K562 (cell line): ENCODE results near the gene ADPRH. TPM values are rescaled to one million over a fixed set of nuclear protein-coding genes. Genes with fewer than 3 reads are reported as not detected.

Source experiments
- ATAC-seq: fragments of 200-7000 bp; cut with Tn5 transposase; 3 replicates; pipeline ENCODE4 v1.9.1; 2020; ENCODE audit warnings: moderate library complexity
- BruUV-seq: library from RNA; stranded (reverse); fragments of 400-500 nt; replicated peaks from 2 replicates; lab custom pipeline; 2021; lab: Mats Ljungman, UMichigan
- CTCF ChIA-PET: fragments of 300-600 bp; formaldehyde crosslinking; extraction: SDS; loops from one replicate; lab custom pipeline; 2021; ENCODE audit warnings: low intra/inter-chr PET ratio; lab: Yijun Ruan, JAX
- POLR2A ChIA-PET: fragments of 300-600, 350-650 bp; sonication (Branson Sonifier 250); formaldehyde crosslinking; extraction: SDS; loops from one replicate; lab custom pipeline; 2021; ENCODE audit warnings: antibody characterized with exemption, inconsistent platforms; lab: Yijun Ruan, JAX
- DNase-seq, 4 experiments: peaks; one replicate each; pipeline versions ENCODE4 v3.0.0 to v3.0.0-alpha.2; 2011 to 2018; ENCODE audit warnings: low spot score in 3 of 4, mixed read lengths in 3 of 4; ENCODE audit errors: extremely low read depth in 1 of 4
- FAIRE-seq: peaks from 2 replicates; lab custom pipeline; 2011; peaks lifted over from hg19 to GRCh38; lab: Jason Lieb, UNC
- H2AFZ ChIP-seq: 2 replicates; pipeline ENCODE4 v1.6.0; 2011; ENCODE audit warnings: low read depth, low read length, control low read depth, inconsistent platforms
- H3K27ac ChIP-seq: fragments of 200-600 bp; 3 replicates; pipeline ENCODE4 v1.8.0; 2011; ENCODE audit warnings: low read depth, mild to moderate bottlenecking, control low read depth, inconsistent platforms, low read length, moderate library complexity, mixed read lengths; ENCODE audit errors: extremely low read depth
- H3K27me3 ChIP-seq, 2 experiments: fragments of 300-600 bp in 1 of 2; 2 replicates in 1 of 2; 3 replicates in 1 of 2; pipeline versions ENCODE4 v1.6.0 to v1.8.0; 2011; ENCODE audit warnings: inconsistent platforms in 2 of 2, low read length in 2 of 2, mild to moderate bottlenecking in 1 of 2, mixed read lengths in 1 of 2, moderate library complexity in 1 of 2; ENCODE audit not compliant: control insufficient read depth in 2 of 2, insufficient read depth in 2 of 2
- H3K36me3 ChIP-seq: fragments of 300-600 bp; 3 replicates; pipeline ENCODE4 v1.8.0; 2011; ENCODE audit warnings: mild to moderate bottlenecking, low read length, inconsistent platforms; ENCODE audit not compliant: control insufficient read depth, insufficient read depth
- H3K4me1 ChIP-seq, 2 experiments: fragments of 200-600 bp in 1 of 2; replicated peaks in 1 of 2; 2 replicates in 1 of 2; 3 replicates in 1 of 2; pipeline versions ENCODE4 v1.5.1 to v1.8.0; 2011; ENCODE audit warnings: inconsistent platforms in 2 of 2, low read length in 2 of 2, mild to moderate bottlenecking in 1 of 2, mixed read lengths in 1 of 2, moderate library complexity in 1 of 2; ENCODE audit not compliant: control insufficient read depth in 2 of 2, insufficient read depth in 2 of 2
- H3K4me2 ChIP-seq: 2 replicates; pipeline ENCODE4 v1.6.1; 2011; ENCODE audit warnings: low read length, control low read depth, inconsistent platforms, mixed read lengths; ENCODE audit not compliant: insufficient read depth
- H3K4me3 ChIP-seq: fragments of 200-600 bp; sonication (generic), shearing (Covaris generic); 2 replicates; pipeline ENCODE4 v1.5.1; 2016; ENCODE audit warnings: control low read depth, inconsistent platforms
- H3K79me2 ChIP-seq: fragments of 200-600 bp; 3 replicates; pipeline ENCODE4 v1.8.0; 2011; ENCODE audit warnings: low read length, inconsistent platforms; ENCODE audit not compliant: control insufficient read depth, insufficient read depth
- H3K9ac ChIP-seq, 2 experiments: 2 replicates each; pipeline versions ENCODE4 v1.6.0 to v1.6.1; 2011; ENCODE audit warnings: low read depth in 2 of 2, low read length in 2 of 2, control low read depth in 1 of 2, inconsistent platforms in 1 of 2, mild to moderate bottlenecking in 1 of 2, mixed read lengths in 1 of 2; ENCODE audit not compliant: insufficient read depth in 1 of 2
- H3K9me1 ChIP-seq: one replicate; pipeline ENCODE4 v1.6.0; 2011; ENCODE audit warnings: inconsistent platforms, mild to moderate bottlenecking, low read length, moderate library complexity; ENCODE audit not compliant: control insufficient read depth, insufficient read depth
- H3K9me3 ChIP-seq: replicated peaks from 2 replicates; pipeline ENCODE4 v1.5.1; 2011; ENCODE audit warnings: low read depth, low read length, inconsistent platforms; ENCODE audit not compliant: control insufficient read depth, insufficient read depth
- H4K20me1 ChIP-seq: replicated peaks from 2 replicates; pipeline ENCODE4 v1.6.1; 2011; ENCODE audit warnings: low read length, inconsistent platforms, mixed read lengths; ENCODE audit not compliant: control insufficient read depth, insufficient read depth
- ARID1B ChIP-seq: fragments of 450-650 bp; IDR thresholded peaks from 2 replicates; pipeline ENCODE4 v1.6.1; 2016; ENCODE audit warnings: antibody characterized with exemption, mild to moderate bottlenecking, inconsistent platforms
- ATF4 ChIP-seq: fragments of 450-650 bp; formaldehyde crosslinking; IDR thresholded peaks from 2 replicates; pipeline ENCODE4 v1.4.0; 2022; ENCODE audit warnings: mild to moderate bottlenecking, moderate library complexity
- EP400 ChIP-seq: fragments of 450-650 bp; IDR thresholded peaks from 2 replicates; pipeline ENCODE4 v1.6.1; 2017; ENCODE audit warnings: antibody characterized with exemption, mild to moderate bottlenecking, moderate library complexity
- HDAC3 ChIP-seq: fragments of 450-650 bp; IDR thresholded peaks from 2 replicates; pipeline ENCODE4 v1.6.1; 2018; ENCODE audit warnings: borderline replicate concordance, mild to moderate bottlenecking, moderate library complexity; ENCODE audit not compliant: partially characterized antibody
- LEF1 ChIP-seq: fragments of 450-650 bp; IDR thresholded peaks from 2 replicates; pipeline ENCODE4 v1.6.1; 2016; ENCODE audit warnings: mild to moderate bottlenecking
- MEF2D ChIP-seq: conservative IDR thresholded peaks from 2 replicates; pipeline ENCODE4 v1.6.1; 2016; ENCODE audit warnings: low read depth, missing genetic modification characterization, missing compliant biosample characterization
- MTF1 ChIP-seq: fragments of 250-450 bp; sonication (Bioruptor Pico); IDR thresholded peaks from 2 replicates; pipeline ENCODE4 v1.9.0; 2021; ENCODE audit warnings: moderate library complexity, mild to moderate bottlenecking, inconsistent platforms, borderline replicate concordance
- MXD1 ChIP-seq: fragments of 250-450 bp; sonication (Bioruptor Pico); IDR thresholded peaks from 2 replicates; pipeline ENCODE4 v1.8.0; 2021; ENCODE audit warnings: borderline replicate concordance, mild to moderate bottlenecking, moderate library complexity; ENCODE audit not compliant: poor library complexity, severe bottlenecking
- NCOA1 ChIP-seq: fragments of 450-650 bp; IDR thresholded peaks from 2 replicates; pipeline ENCODE4 v1.6.1; 2016; ENCODE audit warnings: low read depth
- NCOA2 ChIP-seq, 2 experiments: fragments of 450-650 bp; IDR thresholded peaks; 2 replicates each; pipeline ENCODE4 v1.6.1; 2018; ENCODE audit warnings: mild to moderate bottlenecking in 2 of 2, moderate library complexity in 1 of 2; ENCODE audit not compliant: partially characterized antibody in 2 of 2
- NFIX ChIP-seq: fragments of 250-450 bp; sonication (Bioruptor Pico); IDR thresholded peaks from 2 replicates; pipeline ENCODE4 v1.4.0; 2020; ENCODE audit warnings: low read depth, mild to moderate bottlenecking, moderate library complexity
- OTX1 ChIP-seq: fragments of 450-650 bp; formaldehyde crosslinking; IDR thresholded peaks from 2 replicates; pipeline ENCODE4 v1.4.0; 2022; ENCODE audit warnings: mild to moderate bottlenecking
- RBBP5 ChIP-seq: fragments of 200-600 bp; sonication (generic); IDR thresholded peaks from 2 replicates; pipeline ENCODE4 v1.6.1; 2012; ENCODE audit warnings: borderline replicate concordance, mild to moderate bottlenecking, low read length, control low read depth, inconsistent platforms; ENCODE audit not compliant: insufficient read depth, poor library complexity, severe bottlenecking
- SRSF3 ChIP-seq: fragments of 200-400 bp; formaldehyde crosslinking; IDR thresholded peaks from 2 replicates; pipeline ENCODE4 v1.6.1; 2016; ENCODE audit warnings: mild to moderate bottlenecking, low read length, moderate library complexity; ENCODE audit not compliant: insufficient read depth
- TGIF2 ChIP-seq: sonication (generic); formaldehyde crosslinking; IDR thresholded peaks from 2 replicates; pipeline ENCODE4 v1.8.1; 2022; ENCODE audit warnings: mild to moderate bottlenecking, missing genetic modification reagents, moderate library complexity
- ZNF282 ChIP-seq: sonication (generic); formaldehyde crosslinking; IDR thresholded peaks from 2 replicates; pipeline ENCODE4 v1.8.1; 2023; ENCODE audit warnings: missing genetic modification reagents
- ZNF311 ChIP-seq: fragments of 250-450 bp; sonication (Bioruptor Pico); IDR thresholded peaks from 2 replicates; pipeline ENCODE4 v1.4.0; 2020; ENCODE audit warnings: mild to moderate bottlenecking, moderate library complexity
- ZNF512 ChIP-seq: IDR thresholded peaks from 2 replicates; pipeline ENCODE4 v1.6.1; 2016; ENCODE audit warnings: missing genetic modification characterization, missing compliant biosample characterization
- ZZZ3 ChIP-seq: fragments of 450-650 bp; IDR thresholded peaks from 2 replicates; pipeline ENCODE4 v1.6.1; 2016; ENCODE audit warnings: antibody characterized with exemption, mild to moderate bottlenecking, moderate library complexity
- WGBS: fragments of 100-300 bp; shearing (Covaris generic); methylation state at CpG from one replicate; pipeline ENCODE4 v1.1.6; 2016; ENCODE audit warnings: low coverage, mixed read lengths; ENCODE audit not compliant: insufficient coverage; ENCODE audit errors: missing lambda C conversion rate; 5-methylcytosine and 5-hydroxymethylcytosine counted together
- in situ Hi-C: fragments of 300-500 bp; cut with MboI; formaldehyde crosslinking; loops from 4 replicates; pipeline ENCODE4 v1.15.0; 2018; ENCODE audit warnings: inconsistent platforms, mixed read lengths
- intact Hi-C: fragments of 100-400 bp; cut with micrococcal nuclease; formaldehyde crosslinking; loops from 2 replicates; pipeline ENCODE4 v1.14.2; 2022
- polyA plus RNA-seq, 8 experiments: library from polyadenylated mRNA; depleted of rRNA in 4 of 8; stranded (reverse) in 5 of 8; unstranded in 3 of 8; fragments of >200 nt; fragmentation: Nextera tagmentation in 2 of 8; fragmentation: Illumina TruSeq in 1 of 8; extraction: Ambion mirVana in 2 of 8; extraction: Trizol in 1 of 8; gene quantifications; 2 replicates each; pipeline versions ENCODE4 v1.2.1 to v1.2.3, GENCODE V29; 2011 to 2014; ENCODE audit warnings: inconsistent platforms in 1 of 8, missing spikeins in 1 of 8
- total RNA-seq, 7 experiments: library from RNA; depleted of rRNA in 6 of 7; stranded (reverse); fragments of >200 nt in 6 of 7; fragmentation: Illumina TruSeq in 2 of 7; extraction: Trizol in 2 of 7; gene quantifications; 2 replicates each; pipeline versions ENCODE4 v1.2.1 to v1.2.3, GENCODE V29; 2011 to 2021; ENCODE audit warnings: low replicate concordance in 1 of 7

ADPRH gene
- total and polyA plus RNA-seq, 9 of the 15 experiments (the other 6 are each of a cell fraction or from before 2014, with no cell fraction given): 0.01 to 1.4 (median 0.65) TPM

- H3K9me3 ChIP-seq: no peaks in the 10 kb centered on the region
- no peaks in the 10 kb centered on the region for H3K27me3 ChIP-seq
- WGBS: 51% methylated on average over 5 of the region's 5 CpGs
- TF ChIP-seq ZZZ3 (no peak), ZNF282 (CRISPR knock-in tag) (no peak), ARID1B (no peak), NCOA1 (no peak), ZNF512 (tag) (no peak), TGIF2 (CRISPR knock-in tag) (no peak), ATF4 (CRISPR knock-in tag) (no peak), RBBP5 (no peak), EP400 (no peak), MTF1 (no peak), LEF1 (no peak), NFIX (CRISPR knock-in tag) (no peak), MEF2D (no peak), MXD1 (CRISPR knock-in tag) (no peak), ZNF311 (CRISPR knock-in tag) (no peak), SRSF3 (no peak), NCOA2 (IDR thresholded peaks at IDR 0.05; ENCODE audit: partially characterized antibody in 2 of 2) (no peak), OTX1 (CRISPR knock-in tag) (no peak), HDAC3 (no peak)
- intact Hi-C loops: no loop called here
- H3K27ac ChIP-seq: no peak overlapping the region
- H3K9ac ChIP-seq: peak overlapping the region in 1 of 2 experiments; percentile 45; a peak in 1 of 4 replicates
- ChIA-PET CTCF (no interaction called here), POLR2A (interaction anchor here (0.5 to 0.7 kb wide), 3 partner anchors 14 to 32 kb away, joined by 3 to 4 read pairs (median 3); no protein-coding TSS in a partner anchor)
- no peaks in the 10 kb centered on the region for H3K36me3 ChIP-seq
- BruUV-seq: no TSS peak
- H3K4me2 ChIP-seq: no peak overlapping the region
- FAIRE-seq (no peak), ATAC-seq (no peak), DNase-seq (no peak)
- no peaks in the 10 kb centered on the region for H3K9me1 ChIP-seq
- H3K79me2 ChIP-seq: peaks cover 4% of the 10 kb centered on the region; the same call in 1 of the 3 replicates
- peaks cover 0 to 9% of the 10 kb centered on the region in 2 experiments; a peak in 3 of 5 replicates for H3K4me1 ChIP-seq
- H2AFZ ChIP-seq: no peak overlapping the region
- H4K20me1 ChIP-seq: no peaks in the 10 kb centered on the region
- in situ Hi-C loops: no loop called here
- no peak overlapping the region for H3K4me3 ChIP-seq
Observed at GRCh38 chr3:119553823-119554415, 25.4 kb upstream of the ADPRH start.
